Neural crest cell (in vitro differentiated cells): ENCODE data around the gene JAM3. TPM values are rescaled to one million over a fixed set of nuclear protein-coding genes. Genes with fewer than 3 reads are reported as not detected.

ENCODE experiments used
- DNase-seq: peaks from one replicate; pipeline ENCODE4 v3.0.0; 2021; ENCODE audit warnings: low read depth, mixed read lengths, low spot score
- H3K27ac Mint-ChIP-seq: one replicate; pipeline ENCODE4 v1.8.0; 2021; ENCODE audit warnings: mild to moderate bottlenecking, mixed read lengths; ENCODE audit not compliant: unreplicated experiment
- H3K27me3 Mint-ChIP-seq: 2 replicates; pipeline ENCODE4 v1.8.0; 2021; ENCODE audit warnings: low read depth, mild to moderate bottlenecking, mixed read lengths
- H3K36me3 Mint-ChIP-seq: 2 replicates; pipeline ENCODE4 v1.8.0; 2021; ENCODE audit warnings: low read depth, mild to moderate bottlenecking, mixed read lengths
- H3K4me1 Mint-ChIP-seq: 2 replicates; pipeline ENCODE4 v1.8.0; 2021; ENCODE audit warnings: mixed read lengths
- H3K4me3 Mint-ChIP-seq: one replicate; pipeline ENCODE4 v1.8.0; 2021; ENCODE audit warnings: mild to moderate bottlenecking, mixed read lengths
- H3K9me3 Mint-ChIP-seq: 2 replicates; pipeline ENCODE4 v1.8.0; 2021; ENCODE audit warnings: mixed read lengths
- CTCF ChIP-seq: fragments of 200-600 bp; sonication (generic); conservative IDR thresholded peaks from 2 replicates; pipeline ENCODE4 v1.5.0; 2021; ENCODE audit warnings: antibody characterized with exemption, mild to moderate bottlenecking
- total RNA-seq: library from RNA; stranded (reverse); gene quantifications from 2 replicates; pipeline ENCODE4 v1.2.1, GENCODE V29; 2021

JAM3 gene
- total RNA-seq, 1 donor from 2014 or later: 98.6 TPM

GRCh38 chr11:134140961-134141490, 72.2 kb downstream of the JAM3 start:
- Mint-ChIP-seq H3K36me3 (peaks cover 50% of the 10 kb centered on the region), H3K27ac (no peak overlapping the region), H3K4me3 (no peak overlapping the region), H3K4me1 (peaks cover 9% of the 10 kb centered on the region), H3K27me3 (no peaks in the 10 kb centered on the region), H3K9me3 (peaks cover 7% of the 10 kb centered on the region)
- no peak for TF ChIP-seq CTCF
- no peak for DNase-seq

GRCh38 chr11:134142536-134142935, 73.7 kb downstream of the JAM3 start:
- TF ChIP-seq CTCF: no peak
- no peak for DNase-seq
- Mint-ChIP-seq H3K9me3 (peaks cover 4% of the 10 kb centered on the region), H3K4me3 (no peak overlapping the region), H3K4me1 (peaks cover 9% of the 10 kb centered on the region), H3K27me3 (no peaks in the 10 kb centered on the region), H3K27ac (no peak overlapping the region), H3K36me3 (peaks cover 48% of the 10 kb centered on the region)

GRCh38 chr11:134143801-134144200, 74.9 kb downstream of the JAM3 start:
- Mint-ChIP-seq H3K9me3 (peaks cover 4% of the 10 kb centered on the region), H3K4me1 (peaks cover 9% of the 10 kb centered on the region), H3K27ac (no peak overlapping the region), H3K36me3 (peaks cover 55% of the 10 kb centered on the region), H3K27me3 (no peaks in the 10 kb centered on the region), H3K4me3 (no peak overlapping the region)
- TF ChIP-seq CTCF: no peak
- no peak for DNase-seq

- peaks cover 53% of the 10 kb centered on the region for H3K36me3 Mint-ChIP-seq
- no peak overlapping the region for H3K4me3 Mint-ChIP-seq
- H3K27ac Mint-ChIP-seq: peak overlapping the region; percentile 2
- peaks cover 4% of the 10 kb centered on the region for H3K9me3 Mint-ChIP-seq
- no peaks in the 10 kb centered on the region for H3K27me3 Mint-ChIP-seq
- H3K4me1 Mint-ChIP-seq: peaks cover 1% of the 10 kb centered on the region
- no peak for DNase-seq
- no peak for TF ChIP-seq CTCF
Observed at GRCh38 chr11:134144744-134145143, 75.9 kb downstream of the JAM3 start.

GRCh38 chr11:134145715-134146114, 76.8 kb downstream of the JAM3 start:
- H3K4me1 Mint-ChIP-seq: no peaks in the 10 kb centered on the region
- H3K36me3 Mint-ChIP-seq: peaks cover 54% of the 10 kb centered on the region
- H3K9me3 Mint-ChIP-seq: peaks cover 4% of the 10 kb centered on the region

More at GRCh38 chr11:134145715-134146114, 76.8 kb downstream of the JAM3 start:
- DNase-seq: no peak
- Mint-ChIP-seq H3K4me3 (no peak overlapping the region), H3K27ac (no peak overlapping the region), H3K27me3 (no peaks in the 10 kb centered on the region)
- TF ChIP-seq CTCF: no peak
